ENCODE results near the gene FABP6. TPM values are rescaled to one million over a fixed set of nuclear protein-coding genes. Genes with fewer than 3 reads are reported as not detected.

The FABP6 gene
- total RNA-seq, 1 experiment from 2014 or later = 5.7 TPM

GRCh38 chr5:160252916-160253315 lies 23.6 kb downstream of the FABP6 start:
- H3K27ac ChIP-seq = no peak overlapping the region
- no peaks in the 10 kb centered on the region for H3K79me2 ChIP-seq (ENCODE audit: low read depth)
- no peaks in the 10 kb centered on the region for H3K4me1 ChIP-seq (replicated peaks; ENCODE audit: insufficient read depth)
- H3F3A ChIP-seq (ENCODE audit: insufficient read depth, low read depth) = no peaks in the 10 kb centered on the region
- CTCF ChIA-PET = no interaction called here
- H3K9me2 ChIP-seq (ENCODE audit: insufficient read depth) = no peaks in the 10 kb centered on the region
- no peaks in the 10 kb centered on the region for H3K9me3 ChIP-seq (ENCODE audit: insufficient read depth, low read depth)
- no peaks in the 10 kb centered on the region for H3K36me3 ChIP-seq (ENCODE audit: low read depth)
- no peak for TF ChIP-seq EZH2 (IDR thresholded peaks at IDR 0.05; ENCODE audit: low read depth)
- TF ChIP-seq CTCF (conservative IDR thresholded peaks at IDR 0.05) = no peak
- intact Hi-C loops (cut with micrococcal nuclease; ENCODE audit: unreplicated experiment) = no loop called here
- no peak for DNase-seq
- H3K4me3 ChIP-seq = no peak overlapping the region
- POLR2A ChIA-PET (ENCODE audit: unreplicated experiment) = no interaction called here
- BruUV-seq (replicated peaks) = no TSS peak
- no peaks in the 10 kb centered on the region for H3K27me3 ChIP-seq (ENCODE audit: insufficient read depth, low read depth)
- H2AFZ ChIP-seq = no peak overlapping the region
- no peaks in the 10 kb centered on the region for H4K20me1 ChIP-seq (ENCODE audit: insufficient read depth)
- H3K4me2 ChIP-seq = no peak overlapping the region

- H3K4me2 ChIP-seq = no peak overlapping the region
- no peaks in the 10 kb centered on the region for H3K27me3 ChIP-seq (ENCODE audit: insufficient read depth, low read depth)
- H3K36me3 ChIP-seq (ENCODE audit: low read depth) = no peaks in the 10 kb centered on the region
- intact Hi-C loops (cut with micrococcal nuclease; ENCODE audit: unreplicated experiment) = no loop called here
- no peak overlapping the region for H2AFZ ChIP-seq
- no peaks in the 10 kb centered on the region for H3K4me1 ChIP-seq (replicated peaks; ENCODE audit: insufficient read depth)
- TF ChIP-seq CTCF (conservative IDR thresholded peaks at IDR 0.05) = no peak
- no peak for TF ChIP-seq EZH2 (IDR thresholded peaks at IDR 0.05; ENCODE audit: low read depth)
- no TSS peak for BruUV-seq (replicated peaks)
- no peaks in the 10 kb centered on the region for H3K9me3 ChIP-seq (ENCODE audit: insufficient read depth, low read depth)
- CTCF ChIA-PET = no interaction called here
- POLR2A ChIA-PET (ENCODE audit: unreplicated experiment) = interaction anchor here (0.6 kb wide), 1 partner anchor 565 kb away, joined by 3 read pairs; no protein-coding TSS in a partner anchor
- H3K79me2 ChIP-seq (ENCODE audit: low read depth) = no peaks in the 10 kb centered on the region
- H4K20me1 ChIP-seq (ENCODE audit: insufficient read depth) = no peaks in the 10 kb centered on the region
- no peaks in the 10 kb centered on the region for H3K9me2 ChIP-seq (ENCODE audit: insufficient read depth)
- no peaks in the 10 kb centered on the region for H3F3A ChIP-seq (ENCODE audit: insufficient read depth, low read depth)
- no peak overlapping the region for H3K27ac ChIP-seq
- H3K4me3 ChIP-seq = no peak overlapping the region
- no peak for DNase-seq
Measured at GRCh38 chr5:160253441-160253840, 24.1 kb downstream of the FABP6 start.

GRCh38 chr5:160254706-160255105 lies 25.4 kb downstream of the FABP6 start:
- CTCF ChIA-PET = interaction anchor here (0.7 kb wide), 1 partner anchor 53 kb away, joined by 3 read pairs; no protein-coding TSS in a partner anchor

More at GRCh38 chr5:160254706-160255105, 25.4 kb downstream of the FABP6 start:
- POLR2A ChIA-PET (ENCODE audit: unreplicated experiment) = no interaction called here
- Histone ChIP-seq H2AFZ (no peak overlapping the region), H3K4me3 (no peak overlapping the region), H3K79me2 (ENCODE audit: low read depth) (0 out of 2 replicates have a peak, but pooled peaks cover under 1% of the 10 kb centered on the region), H3F3A (ENCODE audit: insufficient read depth, low read depth) (0 out of 2 replicates have a peak, but pooled peaks cover 3% of the 10 kb centered on the region), H3K36me3 (ENCODE audit: low read depth) (no peaks in the 10 kb centered on the region), H4K20me1 (ENCODE audit: insufficient read depth) (no peaks in the 10 kb centered on the region), H3K9me3 (ENCODE audit: insufficient read depth, low read depth) (no peaks in the 10 kb centered on the region), H3K27me3 (ENCODE audit: insufficient read depth, low read depth) (no peaks in the 10 kb centered on the region), H3K4me2 (no peak overlapping the region), H3K4me1 (replicated peaks; ENCODE audit: insufficient read depth) (no peaks in the 10 kb centered on the region), H3K9me2 (ENCODE audit: insufficient read depth) (no peaks in the 10 kb centered on the region), H3K27ac (no peak overlapping the region)
- no TSS peak for BruUV-seq (replicated peaks)
- intact Hi-C loops (cut with micrococcal nuclease; ENCODE audit: unreplicated experiment) = no loop called here
- TF ChIP-seq EZH2 (IDR thresholded peaks at IDR 0.05; ENCODE audit: low read depth) = no peak
- no peak for TF ChIP-seq CTCF (conservative IDR thresholded peaks at IDR 0.05)
- no peak for DNase-seq

All from PC-9 (cell line).